ENCODE measurements around the gene ENTPD6. TPM values are rescaled to one million over a fixed set of nuclear protein-coding genes. Genes with fewer than 3 reads are reported as not detected.

Gene ENTPD6
- polyA plus RNA-seq, 1 donor from 2014 or later: 143 TPM

- Histone ChIP-seq H3K4me3 (ENCODE audit: low read length) (no peak overlapping the region), H2AFZ (ENCODE audit: low read depth, low read length) (no peak overlapping the region), H3K9ac (ENCODE audit: low read length) (no peak overlapping the region), H4K20me1 (ENCODE audit: insufficient read depth) (no peaks in the 10 kb centered on the region), H3K36me3 (ENCODE audit: insufficient read depth, low read length) (no peaks in the 10 kb centered on the region), H3K27ac (ENCODE audit: low read length) (no peak overlapping the region), H3K9me2 (ENCODE audit: insufficient read depth, low read length) (no peaks in the 10 kb centered on the region), H3K79me2 (replicated peaks; ENCODE audit: insufficient read depth, low read length) (no peaks in the 10 kb centered on the region), H3K9me3 (ENCODE audit: low read length) (no peaks in the 10 kb centered on the region), H3F3A (ENCODE audit: insufficient read depth, low read length, poor library complexity, severe bottlenecking) (no peaks in the 10 kb centered on the region), H3K27me3 (ENCODE audit: insufficient read depth, low read depth, low read length) (no peaks in the 10 kb centered on the region), H3K4me2 (ENCODE audit: low read length) (no peak overlapping the region)
- TF ChIP-seq EP300 (conservative IDR thresholded peaks at IDR 0.05; ENCODE audit: poor library complexity, severe bottlenecking) (no peak), REST (IDR thresholded peaks at IDR 0.05; ENCODE audit: borderline replicate concordance) (no peak), TAF1 (IDR thresholded peaks at IDR 0.05; ENCODE audit: low read depth) (no peak), RAD21 (conservative IDR thresholded peaks at IDR 0.05) (peak; percentile 65), SMC3 (conservative IDR thresholded peaks at IDR 0.05; ENCODE audit: poor library complexity) (peak; percentile 52), EZH2 (IDR thresholded peaks at IDR 0.05; ENCODE audit: borderline replicate concordance, insufficient read depth, low read length, poor library complexity, severe bottlenecking) (no peak), CTCF (IDR thresholded peaks at IDR 0.05; ENCODE audit: poor library complexity, severe bottlenecking) (peak; percentile 61), POLR2AphosphoS5 (IDR thresholded peaks at IDR 0.05) (no peak), MXI1 (conservative IDR thresholded peaks at IDR 0.05; ENCODE audit: poor library complexity, severe bottlenecking) (no peak)
These were observed 16.7 kb upstream of the ENTPD6 start for GRCh38 chr20:25178563-25179438.

GRCh38 chr20:25179439-25180089, 15.9 kb upstream of the ENTPD6 start:
- H3K9ac ChIP-seq (ENCODE audit: low read length): no peak overlapping the region

More at GRCh38 chr20:25179439-25180089, 15.9 kb upstream of the ENTPD6 start:
- H3K4me3 ChIP-seq (ENCODE audit: low read length): no peak overlapping the region
- no peak overlapping the region for H3K4me2 ChIP-seq (ENCODE audit: low read length)
- no peaks in the 10 kb centered on the region for H4K20me1 ChIP-seq (ENCODE audit: insufficient read depth)
- no peaks in the 10 kb centered on the region for H3K27me3 ChIP-seq (ENCODE audit: insufficient read depth, low read depth, low read length)
- H3K27ac ChIP-seq (ENCODE audit: low read length): no peak overlapping the region
- no peak for TF ChIP-seq EZH2 (IDR thresholded peaks at IDR 0.05; ENCODE audit: borderline replicate concordance, insufficient read depth, low read length, poor library complexity, severe bottlenecking)
- TF ChIP-seq RAD21 (conservative IDR thresholded peaks at IDR 0.05): no peak
- TF ChIP-seq EP300 (conservative IDR thresholded peaks at IDR 0.05; ENCODE audit: poor library complexity, severe bottlenecking): no peak
- no peak for TF ChIP-seq REST (IDR thresholded peaks at IDR 0.05; ENCODE audit: borderline replicate concordance)
- no peak for TF ChIP-seq TAF1 (IDR thresholded peaks at IDR 0.05; ENCODE audit: low read depth)
- TF ChIP-seq MXI1 (conservative IDR thresholded peaks at IDR 0.05; ENCODE audit: poor library complexity, severe bottlenecking): no peak
- TF ChIP-seq CTCF (IDR thresholded peaks at IDR 0.05; ENCODE audit: poor library complexity, severe bottlenecking): no peak
- no peak for TF ChIP-seq SMC3 (conservative IDR thresholded peaks at IDR 0.05; ENCODE audit: poor library complexity)
- TF ChIP-seq POLR2AphosphoS5 (IDR thresholded peaks at IDR 0.05): no peak
- H3K36me3 ChIP-seq (ENCODE audit: insufficient read depth, low read length): no peaks in the 10 kb centered on the region
- no peaks in the 10 kb centered on the region for H3K9me3 ChIP-seq (ENCODE audit: low read length)
- no peaks in the 10 kb centered on the region for H3K79me2 ChIP-seq (replicated peaks; ENCODE audit: insufficient read depth, low read length)
- H3F3A ChIP-seq (ENCODE audit: insufficient read depth, low read length, poor library complexity, severe bottlenecking): no peaks in the 10 kb centered on the region
- no peak overlapping the region for H2AFZ ChIP-seq (ENCODE audit: low read depth, low read length)
- H3K9me2 ChIP-seq (ENCODE audit: insufficient read depth, low read length): no peaks in the 10 kb centered on the region
